IPS-15b (cell line): ENCODE data around the gene RTN4RL1.

Experiments used
- H3K27me3 ChIP-seq: one replicate; pipeline ENCODE4 v1.6.1; 2013; ENCODE audit warnings: low read length; ENCODE audit not compliant: control insufficient read depth, insufficient read depth
- H3K36me3 ChIP-seq: one replicate; pipeline ENCODE4 v1.6.1; 2013; ENCODE audit warnings: low read length; ENCODE audit not compliant: control insufficient read depth, insufficient read depth
- H3K4me1 ChIP-seq: one replicate; pipeline ENCODE4 v1.6.1; 2013; ENCODE audit warnings: mild to moderate bottlenecking, low read length; ENCODE audit not compliant: control insufficient read depth, insufficient read depth
- H3K4me3 ChIP-seq: one replicate; pipeline ENCODE4 v1.5.1; 2013; ENCODE audit warnings: low read depth, low read length
- H3K9ac ChIP-seq: one replicate; pipeline ENCODE4 v1.6.1; 2013; ENCODE audit warnings: low read depth, mild to moderate bottlenecking, low read length
- H3K9me3 ChIP-seq: one replicate; pipeline ENCODE4 v1.6.1; 2013; ENCODE audit warnings: mild to moderate bottlenecking, low read length; ENCODE audit not compliant: control insufficient read depth, insufficient read depth

RTN4RL1 gene

DNA sequence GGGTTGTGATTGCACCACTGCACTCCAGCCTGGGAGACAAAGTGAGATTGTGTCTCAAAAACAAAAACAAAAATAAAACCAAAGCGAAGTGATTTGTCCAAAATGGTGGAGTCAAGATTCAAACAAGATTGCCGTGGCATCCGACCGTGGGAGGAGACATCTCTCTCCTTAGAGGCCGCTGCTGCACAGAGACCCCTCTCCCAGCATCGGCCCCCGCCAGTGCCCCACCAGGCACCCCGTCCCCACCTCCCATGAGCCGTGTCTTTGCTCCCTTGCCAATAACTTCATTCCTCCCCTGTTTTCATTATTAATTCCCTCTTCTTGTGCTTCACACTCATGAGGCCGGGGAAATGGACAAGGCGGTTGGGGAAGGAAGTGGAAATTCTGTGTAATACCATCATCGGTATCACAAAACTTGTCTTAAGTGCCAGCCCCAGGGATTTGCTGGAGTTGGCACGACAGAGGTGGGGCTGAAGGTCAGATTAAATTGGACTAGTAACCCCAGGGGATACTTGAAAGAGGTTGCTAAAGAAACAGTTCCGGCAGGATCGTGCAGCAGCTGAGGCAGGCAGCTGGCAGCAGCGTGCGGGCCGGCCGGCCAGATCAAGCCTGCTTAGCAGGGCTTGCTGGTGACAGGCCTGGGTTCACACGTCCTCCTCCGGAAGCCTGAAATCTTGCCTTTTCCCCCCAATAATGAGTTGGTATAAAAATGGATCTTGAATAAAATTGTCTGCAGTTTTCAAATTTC is 66.8 kb downstream of the RTN4RL1 start:
- no peak overlapping the region for H3K4me3 ChIP-seq

DNA sequence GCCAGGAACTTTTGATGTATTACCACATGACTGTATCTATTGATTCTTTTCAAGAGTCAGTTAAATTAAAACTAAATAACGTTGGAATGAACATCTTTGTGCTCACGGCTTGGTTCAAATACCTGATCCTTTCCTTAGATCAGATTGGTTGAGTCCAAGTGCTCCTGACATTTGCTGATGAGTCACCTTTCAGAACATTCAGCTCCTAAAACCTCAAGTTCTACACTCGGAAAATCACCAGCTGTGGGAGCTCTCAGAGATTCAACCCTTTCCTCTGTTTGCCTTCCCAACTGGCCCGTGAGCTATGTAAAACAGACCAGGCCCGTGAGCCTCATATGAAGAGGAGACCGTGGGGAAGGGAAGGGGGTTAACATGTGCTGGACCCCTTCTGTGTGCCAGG is 68.1 kb downstream of the RTN4RL1 start:
- peaks cover 70% of the 10 kb centered on the region for H3K27me3 ChIP-seq
- no peaks in the 10 kb centered on the region for H3K36me3 ChIP-seq
- H3K9me3 ChIP-seq: no peaks in the 10 kb centered on the region
- H3K4me3 ChIP-seq: no peak overlapping the region
- peaks cover 4% of the 10 kb centered on the region for H3K4me1 ChIP-seq
- no peak overlapping the region for H3K9ac ChIP-seq

More for the DNA sequence above, 66.8 kb downstream of the RTN4RL1 start:
- no peaks in the 10 kb centered on the region for H3K36me3 ChIP-seq
- no peaks in the 10 kb centered on the region for H3K9me3 ChIP-seq
- peaks cover 4% of the 10 kb centered on the region for H3K4me1 ChIP-seq
- peaks cover 64% of the 10 kb centered on the region for H3K27me3 ChIP-seq
- H3K9ac ChIP-seq: no peak overlapping the region

DNA sequence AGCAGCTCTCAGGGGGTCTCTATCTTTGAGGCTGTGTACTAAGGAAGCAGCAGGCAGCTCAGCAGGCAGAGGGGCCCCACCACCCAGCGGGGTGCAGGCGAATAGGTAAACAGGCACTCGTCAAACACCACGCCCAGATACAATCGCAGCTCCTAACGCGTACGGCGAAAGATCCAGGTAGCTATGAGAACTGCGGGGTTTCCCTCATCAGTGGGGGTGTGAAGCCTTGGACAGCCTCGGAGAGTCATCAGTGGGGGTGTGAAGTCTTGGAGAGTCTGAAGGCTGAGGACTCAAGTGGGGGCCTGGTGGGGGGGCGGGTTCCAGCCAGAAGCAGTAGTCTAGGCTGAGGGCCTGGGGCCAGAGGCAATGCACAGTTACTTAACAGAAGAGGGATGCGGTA is 69.0 kb downstream of the RTN4RL1 start:
- Histone ChIP-seq H3K27me3 (peaks cover 74% of the 10 kb centered on the region), H3K36me3 (no peaks in the 10 kb centered on the region), H3K4me3 (no peak overlapping the region), H3K9ac (no peak overlapping the region), H3K9me3 (no peaks in the 10 kb centered on the region), H3K4me1 (peaks cover 4% of the 10 kb centered on the region)

DNA sequence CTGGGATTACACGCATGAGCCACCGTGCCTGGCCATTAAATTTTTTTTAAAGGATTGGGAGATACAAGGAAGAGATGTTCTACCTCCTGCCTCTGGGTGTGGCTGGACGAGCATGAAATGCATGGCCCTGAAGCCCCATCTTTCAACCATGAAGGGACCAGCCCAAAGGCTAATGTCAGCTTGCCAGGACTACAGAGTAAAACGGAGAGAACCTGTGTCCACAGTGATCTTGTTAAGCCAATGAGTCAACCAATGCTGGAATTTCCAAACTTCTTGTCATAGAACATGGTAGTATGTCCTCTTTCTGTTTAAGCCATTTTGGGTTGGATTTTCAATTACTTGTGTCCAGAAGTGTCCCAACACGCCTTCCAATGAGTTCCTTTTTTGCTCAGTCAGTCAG is 71.3 kb downstream of the RTN4RL1 start:
- H3K9ac ChIP-seq: no peak overlapping the region
- no peaks in the 10 kb centered on the region for H3K9me3 ChIP-seq
- H3K27me3 ChIP-seq: peaks cover 57% of the 10 kb centered on the region
- H3K4me3 ChIP-seq: no peak overlapping the region
- no peaks in the 10 kb centered on the region for H3K36me3 ChIP-seq
- H3K4me1 ChIP-seq: no peaks in the 10 kb centered on the region

DNA sequence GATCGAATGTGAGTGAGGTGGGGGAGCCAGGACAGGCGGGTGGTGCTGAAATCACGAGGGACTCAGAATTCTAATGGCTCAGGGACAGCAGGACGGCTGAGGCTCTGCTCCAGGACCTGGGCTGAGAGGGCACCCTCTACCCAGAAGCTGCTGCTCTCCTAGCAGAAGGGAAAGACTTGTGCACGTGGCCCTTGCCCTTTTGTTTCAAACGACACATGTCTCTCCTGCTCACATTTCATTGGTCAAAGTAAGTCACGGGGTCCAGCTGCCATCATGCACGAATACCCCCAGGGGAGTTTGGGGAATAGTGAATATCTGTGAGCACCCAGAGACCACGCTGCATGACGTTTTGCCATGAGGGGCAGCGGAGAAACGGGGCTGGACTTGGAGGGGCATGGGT is 73.2 kb downstream of the RTN4RL1 start:
- peaks cover 39% of the 10 kb centered on the region for H3K27me3 ChIP-seq
- no peak overlapping the region for H3K4me3 ChIP-seq
- no peak overlapping the region for H3K9ac ChIP-seq
- H3K36me3 ChIP-seq: no peaks in the 10 kb centered on the region
- H3K9me3 ChIP-seq: no peaks in the 10 kb centered on the region
- H3K4me1 ChIP-seq: no peaks in the 10 kb centered on the region

DNA sequence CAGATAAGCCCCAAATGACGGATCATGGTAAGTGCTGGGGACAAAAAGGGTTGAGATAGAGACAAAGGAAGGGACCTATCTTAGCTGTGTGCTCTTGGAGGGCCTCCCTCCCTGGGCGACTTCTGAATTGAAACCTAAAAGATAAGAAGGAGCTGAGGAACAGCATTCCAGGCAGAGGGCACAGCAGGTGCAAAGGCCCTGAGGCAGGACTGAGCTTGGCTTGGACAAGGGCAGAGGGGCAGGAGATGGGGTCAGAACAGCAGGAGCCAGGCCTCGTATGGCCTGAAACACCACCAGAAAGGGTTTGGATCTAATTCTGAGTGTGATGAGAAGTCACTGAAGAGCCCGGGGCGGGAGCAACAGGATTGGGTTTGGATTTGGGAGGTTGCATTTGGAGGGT is 75.4 kb downstream of the RTN4RL1 start:
- Histone ChIP-seq H3K9me3 (no peaks in the 10 kb centered on the region), H3K9ac (no peak overlapping the region), H3K4me1 (no peaks in the 10 kb centered on the region), H3K36me3 (no peaks in the 10 kb centered on the region), H3K27me3 (peaks cover 23% of the 10 kb centered on the region), H3K4me3 (no peak overlapping the region)

DNA sequence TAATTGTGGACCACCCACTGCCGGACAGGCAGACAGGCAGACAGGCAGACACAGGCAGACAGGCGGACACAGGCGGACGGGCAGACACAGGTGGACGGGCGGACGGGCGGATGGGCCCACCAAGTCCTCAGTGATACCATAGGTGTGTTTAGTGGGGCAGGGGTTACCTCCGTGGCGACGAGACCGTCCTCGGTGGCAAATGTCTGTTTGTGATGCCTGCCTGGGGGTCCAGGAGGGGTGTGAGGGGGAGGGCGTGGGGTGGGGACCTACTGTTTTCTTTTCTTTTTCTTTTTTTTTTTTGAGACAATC is 76.7 kb downstream of the RTN4RL1 start:
- no peaks in the 10 kb centered on the region for H3K36me3 ChIP-seq
- H3K4me3 ChIP-seq: no peak overlapping the region
- peaks cover 12% of the 10 kb centered on the region for H3K27me3 ChIP-seq

DNA sequence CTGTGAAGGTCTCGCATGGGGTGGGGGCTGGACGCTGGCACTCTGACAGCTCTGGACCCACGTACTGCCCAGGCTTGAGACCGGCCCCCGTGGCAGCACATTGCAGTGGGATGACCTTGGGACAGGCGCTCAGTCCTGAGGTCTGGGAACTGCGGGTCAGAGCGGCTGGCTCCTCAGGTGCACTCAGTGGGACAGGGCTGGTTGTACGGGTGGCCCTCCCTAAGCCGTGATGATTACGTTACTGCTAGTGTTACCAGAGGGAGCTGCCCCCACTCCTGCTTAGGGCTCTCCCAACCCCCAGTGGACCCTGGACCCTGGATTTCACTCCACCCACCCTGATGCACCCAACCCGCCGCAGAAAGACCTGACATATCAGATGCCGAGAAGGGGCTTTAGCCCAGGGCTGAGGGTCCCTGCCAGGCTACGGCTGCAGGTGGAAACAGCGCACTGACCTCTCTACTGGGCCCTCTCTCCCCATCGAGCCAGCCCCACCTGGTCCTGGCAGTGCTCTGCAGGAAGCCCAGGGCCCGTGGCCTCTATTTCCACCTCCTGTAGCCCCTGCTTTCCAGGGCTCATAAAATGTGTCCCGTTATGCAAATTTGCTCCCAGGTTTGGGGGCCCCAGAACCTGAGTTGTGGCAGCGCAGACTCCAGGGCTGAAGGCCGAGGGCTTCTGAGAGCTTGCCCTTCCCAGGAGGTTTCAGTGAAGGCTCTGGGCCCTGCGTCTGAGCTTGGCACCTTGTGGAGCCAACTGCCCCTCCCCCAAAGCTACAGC is 77.2 kb downstream of the RTN4RL1 start:
- Histone ChIP-seq H3K9me3 (no peaks in the 10 kb centered on the region), H3K4me3 (no peak overlapping the region), H3K9ac (no peak overlapping the region), H3K4me1 (no peaks in the 10 kb centered on the region), H3K27me3 (peaks cover 10% of the 10 kb centered on the region), H3K36me3 (no peaks in the 10 kb centered on the region)

More for the DNA sequence above, 76.7 kb downstream of the RTN4RL1 start:
- Histone ChIP-seq H3K9me3 (no peaks in the 10 kb centered on the region), H3K4me1 (no peaks in the 10 kb centered on the region), H3K9ac (no peak overlapping the region)

DNA sequence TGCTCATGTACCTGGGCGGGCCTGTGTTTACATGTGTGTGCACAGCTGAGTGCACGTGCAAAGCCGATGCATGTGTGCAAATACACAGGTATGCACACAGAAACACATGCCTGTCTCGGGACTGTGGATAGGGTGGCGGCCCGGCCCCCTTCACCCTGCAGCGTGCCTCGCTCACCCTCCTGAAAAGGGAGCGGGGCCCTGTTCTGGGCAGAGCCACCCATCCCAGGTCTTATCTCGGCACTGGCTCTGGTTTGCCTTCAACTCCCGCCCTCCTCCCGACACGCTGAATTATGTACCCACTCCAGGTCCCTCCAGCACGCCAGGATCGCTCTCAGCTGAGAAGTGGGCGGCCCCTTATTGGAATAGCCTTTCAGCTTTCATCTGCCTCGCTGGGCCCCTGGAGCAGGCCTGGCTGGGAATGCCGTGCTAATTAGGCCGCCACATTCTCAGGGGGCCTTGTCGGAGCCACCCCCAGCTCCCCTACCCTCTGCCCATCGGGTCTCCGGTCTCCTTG is 77.8 kb downstream of the RTN4RL1 start:
- no peaks in the 10 kb centered on the region for H3K36me3 ChIP-seq
- peaks cover 8% of the 10 kb centered on the region for H3K27me3 ChIP-seq
- no peaks in the 10 kb centered on the region for H3K4me1 ChIP-seq
- no peak overlapping the region for H3K9ac ChIP-seq
- no peak overlapping the region for H3K4me3 ChIP-seq
- H3K9me3 ChIP-seq: no peaks in the 10 kb centered on the region

DNA sequence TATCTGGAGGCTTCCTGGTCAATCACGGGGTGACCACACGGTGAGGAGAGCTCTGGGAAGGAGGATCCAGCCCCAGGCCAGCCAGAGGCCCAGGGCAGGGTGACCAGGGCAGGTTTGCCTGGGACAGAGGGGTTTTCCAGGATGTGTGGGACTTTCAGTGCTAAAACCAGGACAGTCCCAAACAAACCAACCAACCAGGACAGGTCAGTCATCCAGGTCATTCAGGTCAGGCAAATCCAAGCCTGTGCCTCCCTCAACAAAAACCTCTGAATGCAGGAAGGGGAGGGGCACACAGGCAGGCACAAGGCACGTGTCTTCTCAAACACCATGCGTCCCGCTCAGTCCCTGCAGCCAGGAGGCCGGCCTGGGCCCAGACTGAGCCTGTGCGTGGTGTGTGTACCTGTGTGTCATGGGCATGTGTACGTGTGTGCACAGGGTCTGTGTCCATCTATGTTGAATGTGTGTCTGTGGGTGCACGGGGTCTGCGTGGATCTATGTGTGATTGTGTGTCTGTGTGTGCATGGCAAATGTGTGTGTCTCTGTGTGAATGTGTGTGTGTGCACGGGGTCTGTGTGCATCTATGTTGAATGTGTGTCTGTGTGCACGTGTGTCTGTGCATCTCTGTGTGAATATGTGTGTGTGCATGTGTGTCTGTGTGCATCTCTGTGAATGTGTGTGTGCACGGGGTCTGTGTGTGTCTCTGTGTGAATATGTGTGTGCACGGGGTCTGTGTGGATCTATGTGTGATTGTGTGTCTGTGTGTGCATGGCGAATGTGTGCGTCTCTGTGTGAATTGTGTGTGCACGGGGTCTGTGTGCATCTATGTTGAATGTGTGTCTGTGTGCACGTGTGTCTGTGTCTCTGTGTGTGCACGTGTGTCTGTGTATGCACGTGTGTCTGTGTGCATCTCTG is 78.9 kb downstream of the RTN4RL1 start:
- H3K9ac ChIP-seq: no peak overlapping the region
- no peaks in the 10 kb centered on the region for H3K36me3 ChIP-seq
- H3K4me1 ChIP-seq: no peaks in the 10 kb centered on the region
- H3K4me3 ChIP-seq: no peak overlapping the region
- peaks cover 3% of the 10 kb centered on the region for H3K27me3 ChIP-seq
- no peaks in the 10 kb centered on the region for H3K9me3 ChIP-seq

DNA sequence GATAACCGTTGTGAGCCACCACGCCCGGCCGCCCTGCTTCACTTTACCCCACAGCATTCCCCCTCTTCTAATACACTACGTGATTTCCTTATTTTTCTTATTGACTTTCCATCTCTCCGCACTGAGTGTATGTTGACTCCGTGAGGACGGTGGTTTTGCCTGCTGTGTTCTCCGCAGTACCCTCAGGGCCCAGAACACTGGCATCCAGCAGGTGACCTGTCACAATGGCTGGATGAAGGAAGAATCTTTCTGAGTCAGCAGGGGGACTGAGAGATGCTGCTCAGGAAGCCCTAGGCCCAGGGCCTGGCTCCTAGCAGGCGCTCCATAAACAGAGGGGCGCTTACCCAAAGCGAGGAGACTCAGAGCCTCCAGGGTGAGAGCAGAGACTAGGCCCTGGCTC is 79.5 kb downstream of the RTN4RL1 start:
- Histone ChIP-seq H3K4me1 (no peaks in the 10 kb centered on the region), H3K9ac (no peak overlapping the region), H3K9me3 (no peaks in the 10 kb centered on the region), H3K27me3 (peaks cover 3% of the 10 kb centered on the region), H3K4me3 (no peak overlapping the region), H3K36me3 (no peaks in the 10 kb centered on the region)
